Ramos (cell line): ENCODE results near the gene PARD6G.

Source experiments
- in situ Hi-C: fragments of 300-500 bp; cut with MboI; formaldehyde crosslinking; loops from one replicate; pipeline ENCODE4 v1.14.3; 2022; ENCODE audit warnings: low sequenced_read_pairs; ENCODE audit not compliant: unreplicated experiment

Gene PARD6G

GRCh38 chr18:80218341-80219227, 28.7 kb downstream of the PARD6G start:
- in situ Hi-C loops: no loop called here

DNA sequence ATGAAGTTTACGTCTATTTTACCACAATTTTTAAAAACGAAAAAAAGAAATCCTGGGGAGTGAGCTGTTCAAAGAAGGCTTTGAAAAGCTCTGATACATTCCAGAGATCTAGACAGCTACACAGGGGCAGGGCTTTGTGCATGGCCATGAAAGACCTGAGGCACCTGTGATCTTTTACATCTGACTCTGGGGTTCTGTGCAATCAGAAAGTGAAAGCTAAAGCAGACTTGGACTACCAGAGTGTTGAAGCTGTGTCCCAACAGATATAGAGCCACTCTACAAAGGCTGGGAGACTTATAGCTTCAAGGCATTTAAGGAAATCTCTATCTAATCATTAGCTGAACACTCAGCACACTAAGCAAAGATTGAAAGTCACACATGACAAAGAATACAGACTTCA, 34.1 kb downstream of the PARD6G start:
- in situ Hi-C loops: no loop called here

DNA sequence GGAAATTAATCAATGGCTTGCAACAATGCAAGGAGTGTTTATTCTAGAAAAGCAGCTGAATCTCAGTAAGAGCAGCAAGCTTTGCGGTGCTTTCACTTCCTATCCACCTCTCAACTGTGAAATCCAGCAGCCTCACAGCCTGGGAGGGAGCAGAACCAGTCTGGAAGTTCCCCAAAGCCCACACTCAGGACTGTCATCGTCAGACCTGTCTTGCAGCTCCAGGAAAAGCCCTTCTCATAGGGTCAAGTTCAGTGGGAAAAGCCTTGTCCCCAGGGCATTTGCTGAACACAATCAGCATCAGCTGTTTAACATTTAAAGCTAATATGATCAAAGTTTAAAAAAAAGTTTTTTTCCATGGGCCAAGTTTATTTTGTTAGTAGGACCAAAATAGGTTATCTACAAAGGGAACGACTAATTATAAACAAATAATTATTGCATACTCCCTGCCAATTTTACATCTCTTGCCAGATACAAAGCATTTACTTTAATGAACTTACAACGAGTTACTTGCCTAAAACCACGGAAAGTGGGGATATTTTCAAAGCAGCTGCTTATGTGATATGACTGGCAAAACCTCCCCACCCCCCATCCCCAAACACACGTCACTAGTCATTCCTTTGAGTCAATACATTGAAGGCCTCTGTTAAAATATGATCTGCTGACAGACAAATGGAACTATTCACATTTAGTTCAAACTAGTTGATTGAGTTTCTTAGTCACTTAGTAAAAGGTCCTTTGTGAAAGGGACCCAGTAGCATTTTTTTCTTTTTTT, 36.8 kb downstream of the PARD6G start:
- in situ Hi-C loops: no loop called here

GRCh38 chr18:80208620-80209019, 38.7 kb downstream of the PARD6G start:
- in situ Hi-C loops: no loop called here

DNA sequence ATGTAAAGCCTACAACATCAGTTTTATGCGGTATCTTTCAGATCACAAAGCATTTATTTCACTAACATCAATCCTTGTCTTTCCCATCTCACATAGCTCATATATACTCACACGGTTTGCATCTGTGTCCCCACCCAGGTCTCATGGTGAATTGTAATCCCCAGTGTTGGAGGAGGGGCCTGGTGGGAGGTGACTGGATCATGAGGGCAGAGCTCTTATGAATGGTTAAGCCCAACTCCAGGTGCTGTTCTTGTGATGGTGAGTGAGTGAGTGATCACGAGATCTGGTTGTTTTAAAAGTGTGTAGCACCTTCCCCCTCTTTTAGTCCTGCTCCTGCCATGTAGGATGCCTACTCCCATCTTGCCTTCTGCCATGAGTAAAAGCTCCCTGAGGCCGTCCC, 42.0 kb downstream of the PARD6G start:
- in situ Hi-C loops: no loop called here

DNA sequence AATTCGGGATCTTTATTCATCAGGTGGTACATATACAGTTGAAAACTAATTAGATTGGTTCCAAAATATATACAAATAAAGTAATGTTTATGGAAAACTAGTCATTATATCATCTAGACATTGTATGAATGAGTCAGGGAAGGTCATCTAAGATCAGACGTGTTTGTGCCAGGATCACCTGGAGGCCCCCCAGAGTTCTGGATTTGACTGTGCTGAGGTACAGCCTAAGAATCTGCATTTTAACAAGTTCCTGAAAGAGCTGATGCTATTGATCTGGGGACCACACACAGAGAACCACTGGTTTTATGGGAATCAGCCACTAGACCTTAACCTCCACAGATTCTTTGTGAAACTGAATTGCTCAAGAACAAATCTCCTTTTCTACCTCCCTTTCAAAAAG, 43.2 kb downstream of the PARD6G start:
- in situ Hi-C loops: no loop called here

GRCh38 chr18:80203249-80203648, 44.1 kb downstream of the PARD6G start:
- in situ Hi-C loops: no loop called here

- in situ Hi-C loops: no loop called here
These were observed 44.9 kb downstream of the PARD6G start for GRCh38 chr18:80202264-80202998.

DNA sequence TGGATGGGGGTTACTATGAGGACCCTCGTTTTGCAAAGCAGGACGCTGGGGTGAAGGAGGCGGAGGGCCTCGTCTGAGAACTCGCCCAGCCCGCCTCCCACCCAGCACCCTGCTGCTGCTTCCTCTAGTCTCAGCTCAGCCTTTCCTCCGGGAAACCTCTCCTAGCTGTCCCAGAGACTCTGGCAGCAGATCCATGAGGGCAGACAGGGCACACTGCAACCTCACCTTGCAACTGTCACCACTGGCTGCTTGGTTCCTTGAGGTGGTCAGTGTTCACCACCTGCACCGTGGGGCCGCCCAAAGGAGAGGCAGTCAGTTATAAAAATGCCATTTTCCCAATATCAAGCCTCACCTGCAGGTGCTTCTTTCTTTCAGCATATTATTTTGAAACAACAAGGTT, 45.6 kb downstream of the PARD6G start:
- in situ Hi-C loops: no loop called here

- in situ Hi-C loops: no loop called here
These were observed 46.2 kb downstream of the PARD6G start for GRCh38 chr18:80200932-80201672.

- in situ Hi-C loops: no loop called here
These were observed 47.0 kb downstream of the PARD6G start for GRCh38 chr18:80200171-80200931.

- in situ Hi-C loops: no loop called here
These were observed 48.1 kb downstream of the PARD6G start for GRCh38 chr18:80198994-80199748.

DNA sequence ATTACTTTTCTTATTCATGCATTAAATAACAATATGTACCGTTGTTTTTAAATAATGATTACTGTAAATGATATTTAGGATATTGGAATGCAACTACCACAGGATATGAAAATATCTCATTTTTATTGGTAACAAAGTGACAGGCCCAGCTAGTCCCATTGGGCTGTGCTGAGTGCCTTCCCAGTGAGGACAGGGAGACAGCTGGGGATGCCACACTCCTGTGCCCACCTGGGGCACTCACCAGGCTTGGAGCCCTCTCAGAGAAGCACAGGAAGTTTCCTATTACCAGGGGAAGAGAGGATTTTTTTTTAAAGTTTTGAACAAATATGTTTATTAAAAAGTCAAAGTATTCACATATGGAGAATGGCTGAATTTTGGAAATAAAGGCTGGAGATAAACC, 48.9 kb downstream of the PARD6G start:
- in situ Hi-C loops: no loop called here

DNA sequence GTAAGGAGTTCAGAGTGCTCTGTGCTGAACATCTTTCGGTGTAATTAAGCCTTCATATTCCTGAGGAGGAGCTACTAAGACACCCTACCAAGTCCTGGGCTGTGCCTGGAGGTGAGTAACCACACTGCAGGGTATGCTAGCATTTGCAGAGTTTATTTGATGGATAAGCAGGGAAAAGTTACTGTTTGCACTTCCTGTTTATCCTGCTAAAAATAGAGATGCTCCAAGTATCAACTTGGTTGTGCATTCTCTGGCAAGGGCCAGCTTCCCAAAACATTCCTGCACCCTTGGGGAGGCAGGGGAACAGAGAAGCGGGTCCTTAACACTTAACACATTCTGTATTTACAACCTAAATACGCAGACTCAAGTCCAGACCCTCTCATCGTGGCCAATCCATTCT, 49.8 kb downstream of the PARD6G start:
- in situ Hi-C loops: no loop called here

DNA sequence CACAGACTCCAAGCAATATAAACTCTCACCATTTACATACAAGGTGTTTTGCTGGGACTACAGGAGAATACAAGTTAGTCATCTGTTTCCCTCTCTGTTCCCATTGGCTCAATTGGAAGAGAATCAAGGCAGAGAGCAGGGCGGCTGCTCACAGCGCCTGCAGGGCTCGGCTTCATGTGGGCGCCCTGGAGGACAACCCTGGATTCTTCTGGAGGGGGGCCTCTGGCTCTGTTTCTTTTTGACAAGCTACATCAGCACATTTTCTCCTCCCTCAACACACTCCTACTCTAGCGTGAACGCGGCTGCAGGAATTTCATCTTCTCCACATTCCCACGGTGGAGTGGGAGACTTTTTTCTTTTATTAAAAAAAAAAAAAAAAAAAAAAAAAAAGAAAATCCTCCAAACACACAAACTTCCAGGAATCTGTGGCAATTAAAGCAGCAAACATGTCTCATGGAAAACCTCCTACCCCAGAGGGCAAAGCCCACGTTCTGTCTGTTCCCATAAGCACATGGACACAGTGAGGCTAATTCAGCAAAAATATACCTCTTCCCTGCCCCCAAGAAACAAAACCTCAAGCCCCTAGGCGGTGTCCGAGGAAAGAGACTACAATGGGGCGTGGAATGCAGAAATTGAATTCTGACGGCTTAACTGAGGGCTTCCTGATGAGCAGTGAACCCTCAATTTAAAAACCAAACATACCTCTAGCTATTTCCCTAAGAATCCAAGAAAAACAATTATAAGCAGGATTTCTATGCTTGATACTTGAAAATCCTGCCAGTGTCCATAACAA, 50.6 kb downstream of the PARD6G start:
- in situ Hi-C loops: no loop called here

DNA sequence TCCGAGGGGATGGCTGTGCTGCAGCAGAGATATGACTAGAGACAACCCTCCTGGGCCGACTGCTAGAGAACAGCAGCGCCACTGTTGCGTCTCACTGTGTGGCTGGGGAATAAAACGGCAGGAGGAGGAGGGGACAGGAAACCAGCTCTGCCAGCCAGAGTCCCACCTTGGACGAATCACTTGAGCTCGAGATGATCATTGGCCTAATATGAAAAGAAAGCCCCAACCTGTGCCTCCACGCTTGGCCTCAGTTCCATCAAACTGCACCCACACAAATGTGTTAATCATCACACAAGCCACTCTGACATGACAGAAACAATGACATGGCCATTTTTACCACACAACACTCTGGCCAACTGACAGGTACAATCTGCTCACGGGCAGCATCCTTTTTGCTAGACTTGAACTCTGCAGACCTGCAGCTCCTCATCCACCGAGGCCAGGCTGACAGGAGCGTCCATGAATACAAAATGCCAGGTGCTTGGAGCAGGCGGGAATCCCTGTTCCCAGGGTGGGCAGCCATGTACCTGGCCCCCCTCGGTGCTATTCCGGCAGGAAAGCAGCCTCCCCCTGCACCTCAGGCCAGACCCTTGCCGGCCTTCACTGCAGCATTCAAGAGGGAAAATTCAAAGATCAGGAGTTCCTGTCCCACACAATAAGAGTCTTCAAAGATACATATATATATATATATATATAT, 52.3 kb downstream of the PARD6G start:
- in situ Hi-C loops: no loop called here

DNA sequence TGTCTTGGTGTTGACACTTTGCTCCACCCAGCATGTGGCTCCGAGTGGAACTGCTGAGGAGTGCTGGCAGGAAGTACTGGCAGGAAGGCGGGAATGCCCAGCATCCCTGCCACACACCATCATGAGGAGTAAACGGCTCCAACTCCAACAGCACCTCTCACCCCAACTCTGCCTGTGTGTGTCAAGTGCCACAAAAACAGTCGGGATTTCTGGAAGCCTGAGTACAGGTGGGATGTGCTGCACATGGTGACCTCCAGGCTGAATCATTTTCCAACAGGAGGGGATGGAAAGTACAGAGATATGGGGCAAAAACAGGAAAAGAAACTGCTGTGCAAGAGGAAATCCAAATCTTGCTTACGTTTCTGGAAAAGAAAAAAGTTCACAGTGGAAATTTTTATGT, 53.6 kb downstream of the PARD6G start:
- in situ Hi-C loops: no loop called here
